ENCODE data around the gene SYT15. TPM values are rescaled to one million over a fixed set of nuclear protein-coding genes. Genes with fewer than 3 reads are reported as not detected.

SYT15 gene
- total and polyA plus RNA-seq, 2 donors (not counting 3 experiments of a cell fraction or from before 2014, with no cell fraction given) = 0.50 to 0.75 TPM

DNA sequence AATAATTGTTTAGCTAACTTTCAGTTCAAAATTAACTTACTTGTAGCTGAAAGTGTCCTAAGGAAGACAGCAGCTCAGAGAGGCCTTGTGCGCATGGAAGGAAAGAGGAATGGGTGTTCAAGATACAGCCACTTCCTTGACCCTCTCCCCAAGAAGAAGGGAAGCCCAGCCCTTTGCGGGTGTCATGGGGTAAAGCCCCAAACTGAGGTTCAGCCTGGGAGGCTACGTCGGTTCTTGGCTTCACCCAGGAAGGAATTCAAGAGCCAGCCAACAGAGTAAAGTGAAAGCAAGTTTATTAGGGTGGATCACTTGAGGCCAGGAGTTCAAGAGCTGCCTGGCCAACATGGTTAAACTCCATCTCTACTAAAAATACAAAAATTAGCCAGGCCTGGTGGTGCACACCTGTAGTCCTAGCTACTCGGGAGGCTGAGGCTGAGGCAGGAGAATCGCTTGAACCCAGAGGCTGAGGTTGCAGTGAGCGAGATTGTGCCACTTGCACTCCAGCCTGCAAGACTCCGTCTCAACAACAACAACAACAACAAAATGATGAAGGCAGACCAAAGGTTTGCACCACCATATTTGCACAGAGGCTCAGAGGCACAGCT, 38.4 kb upstream of the SYT15 start:
- ChIA-PET POLR2A (no interaction called here), CTCF (interaction anchor here (0.9 to 2.0 kb wide), 5 partner anchors 10 to 23 kb away, joined by 3 to 7 read pairs (median 5); no protein-coding TSS in a partner anchor)
- Histone ChIP-seq H3K27me3 (ENCODE audit: control insufficient read depth in 2 of 2, insufficient read depth in 2 of 2, low read length in 2 of 2) (peaks cover 0 to 4% of the 10 kb centered on the region in 2 experiments), H2AFZ (ENCODE audit: low read depth, low read length) (peak overlapping the region; percentile 45), H3K4me3 (replicated peaks in 1 of 3; ENCODE audit: insufficient read depth in 1 of 3, low read depth in 1 of 3, low read length in 3 of 3) (no peak overlapping the region), H3K9ac (replicated peaks; ENCODE audit: extremely low read depth, insufficient read depth, low read length) (no peak overlapping the region), H4K20me1 (replicated peaks; ENCODE audit: control insufficient read depth, extremely low read depth, insufficient read depth, low read length) (no peaks in the 10 kb centered on the region), H3K4me2 (ENCODE audit: insufficient read depth, low read length) (no peak overlapping the region), H3K9me3 (replicated peaks; ENCODE audit: control insufficient read depth, insufficient read depth, low read length) (no peaks in the 10 kb centered on the region), H3K27ac (ENCODE audit: insufficient read depth, low read depth, low read length) (no peak overlapping the region), H3K79me2 (ENCODE audit: control insufficient read depth, insufficient read depth, low read length) (no peaks in the 10 kb centered on the region), H3K36me3 (ENCODE audit: control insufficient read depth in 2 of 2, extremely low read depth in 1 of 2, insufficient read depth in 2 of 2, low read length in 2 of 2) (no peaks in the 10 kb centered on the region), H3K4me1 (ENCODE audit: control insufficient read depth, extremely low read depth, insufficient read depth, low read length) (no peaks in the 10 kb centered on the region), H3K9me1 (replicated peaks; ENCODE audit: control insufficient read depth, extremely low read depth, insufficient read depth, low read length) (no peaks in the 10 kb centered on the region)
- BruUV-seq (replicated peaks) = no TSS peak
- FAIRE-seq (no peak), DNase-seq (ENCODE audit: low read depth, low spot score) (no peak)
- intact Hi-C loops (cut with micrococcal nuclease) (no loop called here), dilution Hi-C loops (cut with MboI; ENCODE audit: extremely low pct_ligation_motif_present, low sequenced_read_pairs) (no loop called here)
- TF ChIP-seq FOS (IDR thresholded peaks at IDR 0.05; ENCODE audit: borderline replicate concordance, insufficient read depth, low read length) (no peak), EZH2 (IDR thresholded peaks at IDR 0.05; ENCODE audit: borderline replicate concordance, low read depth, low read length, severe bottlenecking) (peak; percentile 39), POLR2A (IDR thresholded peaks at IDR 0.05; ENCODE audit: low read depth, low read length) (no peak)

DNA sequence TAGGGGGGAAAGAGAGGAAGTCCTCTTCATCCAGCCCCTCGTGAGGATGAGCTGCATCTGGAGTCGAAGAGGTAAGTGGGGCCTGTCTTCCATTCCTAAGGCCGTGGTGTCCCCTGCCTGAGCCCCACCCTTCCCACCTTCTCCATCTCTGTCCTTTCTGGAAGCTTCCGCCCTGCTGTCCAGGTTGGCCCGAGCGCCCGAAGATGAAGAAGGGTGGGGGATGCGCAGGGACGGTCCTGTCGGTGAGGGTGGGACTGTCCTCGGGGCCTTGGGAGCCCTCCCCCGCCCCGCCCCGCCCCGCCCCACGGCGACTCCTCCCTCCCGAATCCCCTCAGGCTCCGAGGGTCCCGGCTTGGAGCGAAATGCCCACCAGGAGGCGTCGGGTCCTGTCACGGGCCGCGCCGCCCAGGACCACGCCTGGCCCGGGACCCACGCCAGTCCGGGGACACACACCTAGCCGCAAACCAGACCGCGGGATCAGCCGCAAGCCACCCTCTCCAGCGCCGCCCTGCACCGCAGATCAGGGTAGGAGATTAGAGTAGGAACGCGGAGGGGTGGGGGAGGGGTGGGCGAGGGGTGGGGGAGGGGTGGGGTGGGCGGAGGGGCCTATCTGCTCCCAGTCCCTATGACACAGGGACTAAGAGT, 37.8 kb upstream of the SYT15 start:
- no peaks in the 10 kb centered on the region for H3K9me3 ChIP-seq (replicated peaks; ENCODE audit: control insufficient read depth, insufficient read depth, low read length)
- no peak overlapping the region for H2AFZ ChIP-seq (ENCODE audit: low read depth, low read length)
- BruUV-seq (replicated peaks) = no TSS peak
- DNase-seq (ENCODE audit: low read depth, low spot score) = no peak
- dilution Hi-C loops (cut with MboI; ENCODE audit: extremely low pct_ligation_motif_present, low sequenced_read_pairs) = no loop called here
- intact Hi-C loops (cut with micrococcal nuclease) = no loop called here
- CTCF ChIA-PET = interaction anchor here (1.3 to 1.7 kb wide), 3 partner anchors 11 to 24 kb away, joined by 3 to 7 read pairs (median 5); no protein-coding TSS in a partner anchor
- H3K9ac ChIP-seq (replicated peaks; ENCODE audit: extremely low read depth, insufficient read depth, low read length) = no peak overlapping the region
- POLR2A ChIA-PET = no interaction called here
- no peaks in the 10 kb centered on the region for H3K4me1 ChIP-seq (ENCODE audit: control insufficient read depth, extremely low read depth, insufficient read depth, low read length)
- no peaks in the 10 kb centered on the region for H3K79me2 ChIP-seq (ENCODE audit: control insufficient read depth, insufficient read depth, low read length)
- TF ChIP-seq GATA2 (IDR thresholded peaks at IDR 0.05; ENCODE audit: insufficient read depth, insufficient read length, low read depth, low read length) (no peak), POLR2AphosphoS5 (IDR thresholded peaks at IDR 0.05; ENCODE audit: insufficient read depth, low read depth, low read length) (no peak)
- TF ChIP-seq, protein P1, sequence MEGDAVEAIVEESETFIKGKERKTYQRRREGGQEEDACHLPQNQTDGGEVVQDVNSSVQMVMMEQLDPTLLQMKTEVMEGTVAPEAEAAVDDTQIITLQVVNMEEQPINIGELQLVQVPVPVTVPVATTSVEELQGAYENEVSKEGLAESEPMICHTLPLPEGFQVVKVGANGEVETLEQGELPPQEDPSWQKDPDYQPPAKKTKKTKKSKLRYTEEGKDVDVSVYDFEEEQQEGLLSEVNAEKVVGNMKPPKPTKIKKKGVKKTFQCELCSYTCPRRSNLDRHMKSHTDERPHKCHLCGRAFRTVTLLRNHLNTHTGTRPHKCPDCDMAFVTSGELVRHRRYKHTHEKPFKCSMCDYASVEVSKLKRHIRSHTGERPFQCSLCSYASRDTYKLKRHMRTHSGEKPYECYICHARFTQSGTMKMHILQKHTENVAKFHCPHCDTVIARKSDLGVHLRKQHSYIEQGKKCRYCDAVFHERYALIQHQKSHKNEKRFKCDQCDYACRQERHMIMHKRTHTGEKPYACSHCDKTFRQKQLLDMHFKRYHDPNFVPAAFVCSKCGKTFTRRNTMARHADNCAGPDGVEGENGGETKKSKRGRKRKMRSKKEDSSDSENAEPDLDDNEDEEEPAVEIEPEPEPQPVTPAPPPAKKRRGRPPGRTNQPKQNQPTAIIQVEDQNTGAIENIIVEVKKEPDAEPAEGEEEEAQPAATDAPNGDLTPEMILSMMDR (IDR thresholded peaks at IDR 0.05; ENCODE audit: extremely low read depth in 1 of 2, insufficient read depth in 1 of 2, low read depth in 1 of 2, low read length in 2 of 2) = peak in 1 of 2 donors; percentile 63
- no peak overlapping the region for H3K4me2 ChIP-seq (ENCODE audit: insufficient read depth, low read length)
- peak overlapping the region in 1 of 3 experiments; percentile 7 for H3K4me3 ChIP-seq (replicated peaks in 1 of 3; ENCODE audit: insufficient read depth in 1 of 3, low read depth in 1 of 3, low read length in 3 of 3)
- peaks cover 0 to 4% of the 10 kb centered on the region in 2 experiments for H3K27me3 ChIP-seq (ENCODE audit: control insufficient read depth in 2 of 2, insufficient read depth in 2 of 2, low read length in 2 of 2)
- no peaks in the 10 kb centered on the region for H4K20me1 ChIP-seq (replicated peaks; ENCODE audit: control insufficient read depth, extremely low read depth, insufficient read depth, low read length)
- H3K9me1 ChIP-seq (replicated peaks; ENCODE audit: control insufficient read depth, extremely low read depth, insufficient read depth, low read length) = no peaks in the 10 kb centered on the region
- no peaks in the 10 kb centered on the region for H3K36me3 ChIP-seq (ENCODE audit: control insufficient read depth in 2 of 2, extremely low read depth in 1 of 2, insufficient read depth in 2 of 2, low read length in 2 of 2)
- no peak for FAIRE-seq
- H3K27ac ChIP-seq (ENCODE audit: insufficient read depth, low read depth, low read length) = no peak overlapping the region
